Kidney (tissue), 14 donors: Measurements from ENCODE around the gene TULP4. TPM values are rescaled to one million over a fixed set of nuclear protein-coding genes. Genes with fewer than 3 reads are reported as not detected.

ENCODE experiments used
- DNase-seq, 5 donors: peaks; one replicate each; pipeline ENCODE4 v3.0.0-alpha.2; 2013 to 2020
- FAIRE-seq: peaks from 2 replicates; lab custom pipeline; 2012; peaks lifted over from hg19 to GRCh38; lab: Jason Lieb, UNC
- H3K27ac ChIP-seq, 2 donors: one replicate each; pipeline ENCODE4 v1.7.0; 2013; ENCODE audit warnings: low read depth in 2 of 2, low read length in 2 of 2, inconsistent platforms in 1 of 2
- H3K27me3 ChIP-seq: one replicate; pipeline ENCODE4 v1.7.1; 2013; ENCODE audit warnings: low read length, inconsistent platforms; ENCODE audit not compliant: control insufficient read depth, insufficient read depth
- H3K36me3 ChIP-seq, 3 donors: one replicate each; pipeline versions ENCODE4 v1.7.0 to v1.7.1; 2013; ENCODE audit warnings: low read length in 3 of 3, control low read depth in 1 of 3, inconsistent platforms in 1 of 3; ENCODE audit not compliant: insufficient read depth in 3 of 3, control insufficient read depth in 2 of 3
- H3K4me1 ChIP-seq, 3 donors: one replicate each; pipeline versions ENCODE4 v1.7.0 to v1.7.1; 2013; ENCODE audit warnings: low read length in 3 of 3, inconsistent platforms in 1 of 3, low read depth in 1 of 3; ENCODE audit not compliant: control insufficient read depth in 2 of 3, insufficient read depth in 2 of 3
- H3K4me3 ChIP-seq, 3 donors: one replicate each; pipeline versions ENCODE4 v1.7.0 to v1.8.1; 2013; ENCODE audit warnings: low read length in 3 of 3, control low read depth in 1 of 3, inconsistent platforms in 1 of 3
- H3K9ac ChIP-seq, 3 donors: one replicate each; pipeline versions ENCODE4 v1.7.0 to v1.7.1; 2013; ENCODE audit warnings: low read length in 3 of 3, control low read depth in 1 of 3, inconsistent platforms in 1 of 3
- H3K9me3 ChIP-seq, 3 donors: one replicate each; pipeline versions ENCODE4 v1.7.0 to v1.7.1; 2013; ENCODE audit warnings: low read length in 3 of 3, control low read depth in 1 of 3, inconsistent platforms in 1 of 3; ENCODE audit not compliant: control insufficient read depth in 2 of 3, insufficient read depth in 1 of 3
- CTCF ChIP-seq: IDR thresholded peaks from 3 replicates; pipeline ENCODE4 v1.5.1; 2012; ENCODE audit warnings: mild to moderate bottlenecking, moderate library complexity, borderline replicate concordance; ENCODE audit not compliant: insufficient read depth; ENCODE audit errors: extremely low read depth
- intact Hi-C: fragments of 100-400 bp; cut with DNase I; formaldehyde crosslinking; loops from one replicate; pipeline ENCODE4 v1.11.1; 2022
- polyA plus RNA-seq: library from polyadenylated mRNA; stranded (reverse); fragments of 350-450 nt; fragmentation: Illumina TruSeq; extraction: RNeasy Lipid Tissue Mini Kit (QIAGEN cat#74804); gene quantifications from one replicate; pipeline ENCODE4 v1.2.3, GENCODE V29; 2014; ENCODE audit warnings: low read depth, low replicate concordance; ENCODE audit not compliant: insufficient read depth
- total RNA-seq: library from RNA; stranded (reverse); fragmentation: NEBNext Ultra II Directional; extraction: Animal tissue kit (Norgen Biotek cat#: 25700); gene quantifications from one replicate; pipeline ENCODE4 v1.2.1, GENCODE V29; 2021
- donor health status: control.
- donor health status: control.
- donor health status: control.
- donor health status: control.
- donor health status: control.
- donor health status: DM: yes; HTN: yes; CAD: no.
- donor health status: Normal renal cell carcinoma (clear cell type).

TULP4 gene
- total and polyA plus RNA-seq, 2 donors from 2014 or later: 3.3 to 114 TPM

- no peak overlapping the region for H3K4me3 ChIP-seq
Observed at GRCh38 chr6:158512809-158513208, 200.5 kb downstream of the TULP4 start.

GRCh38 chr6:158514176-158514575 lies 201.9 kb downstream of the TULP4 start:
- intact Hi-C loops: no loop called here
- FAIRE-seq: no peak
- no peak overlapping the region for H3K4me3 ChIP-seq

More at GRCh38 chr6:158512809-158513208, 200.5 kb downstream of the TULP4 start:
- no peak for DNase-seq
- Histone ChIP-seq H3K36me3 (peaks cover 0 to 2% (median 0%) of the 10 kb centered on the region in 3 donors), H3K27ac (no peak overlapping the region), H3K4me1 (peaks cover 0 to under 1% (median 0%) of the 10 kb centered on the region in 3 donors), H3K9ac (no peak overlapping the region), H3K27me3 (peaks cover 3% of the 10 kb centered on the region), H3K9me3 (no peaks in the 10 kb centered on the region)
- no peak for TF ChIP-seq CTCF
- FAIRE-seq: no peak
- intact Hi-C loops: no loop called here

GRCh38 chr6:158514991-158515390 lies 202.7 kb downstream of the TULP4 start:
- Histone ChIP-seq H3K27ac (no peak overlapping the region), H3K27me3 (peaks cover 3% of the 10 kb centered on the region), H3K9ac (no peak overlapping the region), H3K4me3 (no peak overlapping the region), H3K4me1 (peaks cover 0 to 9% (median 5%) of the 10 kb centered on the region in 3 donors), H3K9me3 (no peaks in the 10 kb centered on the region), H3K36me3 (peaks cover 0 to 2% (median 0%) of the 10 kb centered on the region in 3 donors)
- no peak for TF ChIP-seq CTCF
- intact Hi-C loops: no loop called here
- DNase-seq (no peak), FAIRE-seq (no peak)

More at GRCh38 chr6:158514176-158514575, 201.9 kb downstream of the TULP4 start:
- Histone ChIP-seq H3K36me3 (peaks cover 0 to 2% (median 0%) of the 10 kb centered on the region in 3 donors), H3K9me3 (no peaks in the 10 kb centered on the region), H3K27ac (no peak overlapping the region), H3K4me1 (peaks cover 0 to 9% (median 5%) of the 10 kb centered on the region in 3 donors), H3K27me3 (peaks cover 3% of the 10 kb centered on the region), H3K9ac (no peak overlapping the region)
- DNase-seq: no peak
- TF ChIP-seq CTCF: no peak

GRCh38 chr6:158516098-158516497 lies 203.8 kb downstream of the TULP4 start:
- Histone ChIP-seq H3K4me1 (peaks cover 0 to 9% (median 5%) of the 10 kb centered on the region in 3 donors), H3K36me3 (no peaks in the 10 kb centered on the region), H3K27me3 (peaks cover 3% of the 10 kb centered on the region), H3K9me3 (no peaks in the 10 kb centered on the region), H3K4me3 (peak overlapping the region in 1 of 3 donors; percentile 4), H3K27ac (no peak overlapping the region), H3K9ac (no peak overlapping the region)
- TF ChIP-seq CTCF: no peak
- intact Hi-C loops: no loop called here
- no peak for FAIRE-seq
- peak in 4 of 5 donors; percentile 54 to 74 (median 57) for DNase-seq
